Uterus (tissue), 4 donors: ENCODE measurements around the gene PRCP. TPM values are rescaled to one million over a fixed set of nuclear protein-coding genes. Genes with fewer than 3 reads are reported as not detected.

Source experiments
- DNase-seq, 2 donors: peaks; one replicate each; pipeline ENCODE4 v3.0.0-alpha.2; 2019 to 2020
- H3K27ac ChIP-seq, 2 donors: fragments of 200-600 bp; sonication (generic); 1 replicate in 1 of 2; 2 replicates in 1 of 2; pipeline ENCODE4 v1.5.1; 2016 to 2018
- H3K27me3 ChIP-seq, 2 donors: fragments of 200-600 bp; sonication (generic); one replicate each; pipeline ENCODE4 v1.5.1; 2018 to 2019; ENCODE audit warnings: control low read depth in 1 of 2
- H3K36me3 ChIP-seq, 2 donors: fragments of 200-600 bp; sonication (generic); one replicate each; pipeline ENCODE4 v1.5.1; 2019; ENCODE audit warnings: control low read depth in 1 of 2
- H3K4me1 ChIP-seq, 2 donors: fragments of 200-600 bp; sonication (generic); one replicate each; pipeline ENCODE4 v1.5.1; 2018 to 2019; ENCODE audit warnings: control low read depth in 1 of 2
- H3K4me3 ChIP-seq, 2 donors: fragments of 200-600 bp; sonication (generic); 1 replicate in 1 of 2; 2 replicates in 1 of 2; pipeline ENCODE4 v1.5.1; 2018 to 2019; ENCODE audit warnings: mild to moderate bottlenecking in 1 of 2
- H3K9me3 ChIP-seq, 2 donors: fragments of 200-600 bp; sonication (generic); one replicate each; pipeline ENCODE4 v1.5.1; 2019; ENCODE audit warnings: control low read depth in 1 of 2
- CTCF ChIP-seq, 4 experiments: fragments of 200-600 bp in 2 of 4; fragments of 450-650 bp in 2 of 4; sonication (generic) in 2 of 4; IDR thresholded peaks; one replicate each; pipeline ENCODE4 v1.5.1; 2016 to 2019; ENCODE audit warnings: antibody characterized with exemption in 4 of 4, mild to moderate bottlenecking in 2 of 4, moderate library complexity in 1 of 4
- POLR2A ChIP-seq, 2 donors: fragments of 450-650 bp; IDR thresholded peaks; one replicate each; pipeline ENCODE4 v1.6.1; 2016; ENCODE audit warnings: antibody characterized with exemption in 2 of 2, mild to moderate bottlenecking in 1 of 2, moderate library complexity in 1 of 2
- intact Hi-C: fragments of 100-400 bp; cut with DNase I; formaldehyde crosslinking; loops from one replicate; pipeline ENCODE4 v1.15.1; 2023; ENCODE audit warnings: low total_unique reads
- total RNA-seq, 4 donors: library from RNA; depleted of rRNA in 3 of 4; stranded (reverse); fragments of >200 nt in 3 of 4; gene quantifications; one replicate each; pipeline versions ENCODE4 v1.1.0 to v1.2.4, GENCODE V29; 2014 to 2023
- donor health status: DM: yes; HTN: yes; CAD: no.

Gene PRCP
- total RNA-seq, 4 donors from 2014 or later = 59.9 to 206 (median 92.3) TPM

DNA sequence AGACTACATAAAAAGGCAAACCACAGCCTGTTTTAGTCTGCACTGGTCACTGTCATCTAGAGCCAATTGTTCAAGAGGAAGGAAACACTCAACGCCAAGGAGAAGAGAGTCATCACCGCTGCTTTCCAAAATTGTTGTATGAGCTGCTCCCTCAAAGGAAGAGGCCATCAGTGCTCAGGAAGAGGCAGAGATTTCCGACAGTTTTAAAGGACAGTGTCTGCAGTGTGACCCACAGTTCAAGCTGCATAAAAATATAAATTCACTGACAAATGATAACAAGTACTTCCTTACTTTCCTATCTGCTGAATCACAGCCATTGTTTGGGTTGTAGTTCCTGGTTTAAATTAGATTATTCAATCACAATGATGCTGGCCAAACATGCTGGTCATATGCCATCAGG lies 16.4 kb downstream of the PRCP start:
- intact Hi-C loops = no loop called here
- no peak overlapping the region for H3K4me3 ChIP-seq
- H3K27me3 ChIP-seq = no peaks in the 10 kb centered on the region
- no peaks in the 10 kb centered on the region for H3K4me1 ChIP-seq
- TF ChIP-seq CTCF (IDR thresholded peaks at IDR 0.05) (no peak), POLR2A (IDR thresholded peaks at IDR 0.05) (no peak)
- no peak overlapping the region for H3K27ac ChIP-seq
- DNase-seq = peak in 1 of 2 donors; percentile 43
- no peaks in the 10 kb centered on the region for H3K36me3 ChIP-seq
- no peaks in the 10 kb centered on the region for H3K9me3 ChIP-seq

DNA sequence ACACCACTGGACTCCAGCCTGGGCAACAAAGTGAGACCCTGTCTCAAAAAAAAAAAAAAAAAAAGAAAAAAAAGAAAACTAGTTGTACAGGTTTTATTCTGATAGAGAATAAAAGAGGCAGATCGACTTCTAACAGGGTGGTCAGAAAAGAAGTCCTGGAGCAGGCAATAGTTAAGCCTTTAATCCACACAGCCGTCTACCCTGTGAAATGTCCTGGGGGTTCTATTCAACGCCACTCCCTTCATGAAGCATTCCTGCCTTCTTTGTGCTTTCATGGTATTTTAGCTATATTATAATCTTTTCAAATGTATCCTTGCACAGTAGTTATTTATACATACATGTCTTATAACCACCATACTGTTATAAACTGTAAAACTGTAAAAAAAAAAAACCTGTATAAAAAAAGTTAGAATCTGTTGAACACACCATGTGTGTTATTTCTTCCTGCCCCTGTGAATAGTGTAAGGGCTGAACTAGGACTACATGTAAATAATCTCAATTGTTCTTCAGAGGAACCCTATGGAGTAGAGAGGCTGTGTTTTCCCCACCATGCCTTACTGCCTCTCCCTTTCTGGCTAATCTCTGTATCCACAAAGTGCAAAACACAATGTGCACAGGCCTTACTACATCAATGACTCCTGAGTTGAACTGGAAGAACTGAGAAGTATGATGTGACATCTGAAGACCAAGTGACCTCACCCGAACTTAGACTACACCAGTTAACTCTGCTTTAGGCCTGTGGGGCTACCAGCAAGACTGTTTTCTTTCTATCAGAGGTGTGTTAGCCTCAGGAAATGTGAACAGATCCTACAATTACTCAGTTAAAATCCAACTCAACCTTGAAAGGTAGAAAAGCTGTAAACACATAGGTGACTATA lies 25.3 kb downstream of the PRCP start:
- intact Hi-C loops = no loop called here
- H3K27ac ChIP-seq = no peak overlapping the region
- DNase-seq = no peak
- no peak overlapping the region for H3K4me3 ChIP-seq
- TF ChIP-seq CTCF (IDR thresholded peaks at IDR 0.05) (no peak), POLR2A (IDR thresholded peaks at IDR 0.05) (no peak)
- H3K27me3 ChIP-seq = no peaks in the 10 kb centered on the region
- H3K36me3 ChIP-seq = no peaks in the 10 kb centered on the region
- H3K4me1 ChIP-seq = no peaks in the 10 kb centered on the region
- no peaks in the 10 kb centered on the region for H3K9me3 ChIP-seq

DNA sequence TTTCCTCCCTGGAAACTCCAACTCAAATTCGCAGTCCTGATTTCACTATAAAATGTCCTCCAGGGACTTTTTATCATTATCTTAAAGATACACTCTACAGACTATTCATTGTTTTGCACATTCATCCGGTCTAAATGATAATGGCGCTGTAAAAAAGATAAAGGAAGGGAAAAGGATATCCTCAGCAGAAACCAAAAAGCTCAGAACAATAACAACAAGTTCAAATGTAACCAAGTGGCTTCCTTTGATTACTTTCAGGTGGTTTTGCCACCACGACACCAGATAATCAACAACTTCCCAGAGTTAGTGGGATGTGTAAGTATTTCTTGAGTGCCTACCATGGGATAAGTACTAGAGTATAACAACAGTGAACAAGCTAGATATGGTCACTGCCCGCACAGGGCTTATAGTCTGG lies 26.3 kb downstream of the PRCP start:
- no peak for DNase-seq
- Histone ChIP-seq H3K4me1 (no peaks in the 10 kb centered on the region), H3K27ac (no peak overlapping the region), H3K27me3 (no peaks in the 10 kb centered on the region), H3K36me3 (no peaks in the 10 kb centered on the region), H3K4me3 (no peak overlapping the region), H3K9me3 (no peaks in the 10 kb centered on the region)
- intact Hi-C loops = no loop called here
- no peak for TF ChIP-seq CTCF (IDR thresholded peaks at IDR 0.05)
- TF ChIP-seq POLR2A (IDR thresholded peaks at IDR 0.05) = no peak

DNA sequence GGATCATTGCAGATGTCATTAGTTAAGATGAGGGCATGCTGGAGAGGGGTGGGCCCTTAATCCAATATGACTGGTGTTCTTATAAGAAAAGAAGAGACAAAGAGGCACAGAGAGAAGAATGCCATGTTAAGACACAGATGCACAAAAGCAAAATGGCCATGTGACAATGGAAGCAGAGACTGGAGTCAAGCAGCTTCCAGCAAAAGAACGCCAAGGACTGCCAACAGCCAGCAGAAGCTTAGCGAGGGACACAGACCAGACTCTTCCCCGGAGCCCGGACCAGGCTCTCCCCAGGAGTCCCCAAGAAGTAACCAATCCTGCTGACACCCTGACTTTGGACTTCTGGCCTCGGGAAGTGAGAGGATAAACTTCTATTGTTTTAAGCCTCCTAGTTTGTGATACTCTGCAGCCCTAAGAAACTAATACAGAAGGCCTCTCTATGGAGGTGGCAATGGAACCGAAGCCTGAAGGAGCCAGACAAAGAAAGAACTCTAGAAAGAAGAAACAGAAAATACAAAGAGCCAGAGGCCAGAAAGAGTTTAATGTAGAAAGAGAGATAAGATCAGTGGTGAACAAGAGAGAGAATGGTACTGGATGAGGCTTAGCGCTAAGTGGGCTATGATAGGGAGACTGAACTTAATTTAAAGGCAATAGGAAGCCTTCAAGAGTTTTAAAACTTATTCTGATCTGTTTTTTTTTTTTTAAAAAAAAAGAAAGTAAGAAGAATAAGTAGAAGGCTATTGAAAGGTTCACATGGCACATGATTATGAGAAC lies 27.7 kb downstream of the PRCP start:
- Histone ChIP-seq H3K27me3 (no peaks in the 10 kb centered on the region), H3K9me3 (no peaks in the 10 kb centered on the region), H3K4me3 (no peak overlapping the region), H3K36me3 (no peaks in the 10 kb centered on the region), H3K4me1 (no peaks in the 10 kb centered on the region), H3K27ac (no peak overlapping the region)
- no peak for TF ChIP-seq POLR2A (IDR thresholded peaks at IDR 0.05)
- TF ChIP-seq CTCF (IDR thresholded peaks at IDR 0.05) = no peak
- DNase-seq = no peak
- intact Hi-C loops = no loop called here

GRCh38 chr11:82871646-82872045 lies 28.6 kb downstream of the PRCP start:
- H3K4me1 ChIP-seq = no peaks in the 10 kb centered on the region
- no peak for DNase-seq
- no peaks in the 10 kb centered on the region for H3K9me3 ChIP-seq
- no peak overlapping the region for H3K4me3 ChIP-seq
- H3K36me3 ChIP-seq = no peaks in the 10 kb centered on the region
- TF ChIP-seq POLR2A (IDR thresholded peaks at IDR 0.05) (no peak), CTCF (IDR thresholded peaks at IDR 0.05) (no peak)
- no peak overlapping the region for H3K27ac ChIP-seq
- no peaks in the 10 kb centered on the region for H3K27me3 ChIP-seq
- intact Hi-C loops = no loop called here
